ENCODE results near the gene PHACTR4.

DNA sequence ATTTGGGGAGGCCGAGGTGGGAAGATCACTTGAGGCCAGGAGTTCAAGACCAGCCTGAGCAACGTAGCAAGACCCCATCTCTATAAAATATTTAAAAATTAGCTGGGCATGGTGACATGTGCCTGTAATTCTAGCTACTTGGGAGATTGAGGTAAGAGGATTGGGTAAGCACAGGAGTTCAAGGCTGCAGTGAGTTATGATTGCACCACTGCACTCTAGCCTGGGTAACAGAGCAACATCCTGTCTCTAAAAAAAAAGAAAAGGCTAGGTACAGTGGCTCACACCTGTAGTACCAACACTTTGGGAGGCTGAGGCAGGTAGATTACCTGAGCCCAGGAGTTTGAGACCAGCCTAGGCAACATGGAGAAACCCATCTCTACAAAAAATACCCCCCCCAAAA is 100.6 kb downstream of the PHACTR4 start:
- TF ChIP-seq ELF4 (IDR thresholded peaks at IDR 0.05): no peak
- TF ChIP-seq FOXK2 (IDR thresholded peaks at IDR 0.05): no peak
- no peak for TF ChIP-seq SP1 (IDR thresholded peaks at IDR 0.05)
- no peak for TF ChIP-seq NFRKB (IDR thresholded peaks at IDR 0.05)
